ENCODE measurements around the gene FOXI2.

FOXI2 gene

DNA sequence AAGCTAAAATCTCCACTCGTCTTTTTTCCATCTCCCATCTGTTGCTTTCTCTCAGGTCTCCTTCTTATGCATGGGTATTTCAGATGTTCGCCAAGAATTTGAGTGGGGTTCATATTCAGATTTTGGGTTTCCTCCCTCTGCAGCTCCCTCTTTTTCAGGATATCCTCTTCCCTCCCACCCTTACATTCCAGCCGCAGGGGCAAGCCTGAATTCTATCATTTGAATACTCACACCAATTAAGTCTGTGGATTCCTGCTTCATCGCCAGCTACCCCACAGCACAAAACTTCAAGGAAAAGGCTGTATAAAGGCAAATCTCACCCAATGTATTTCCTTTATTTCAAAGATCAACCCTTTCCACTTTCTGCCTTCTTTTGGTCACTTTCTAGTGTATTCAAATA, 41.6 kb upstream of the FOXI2 start:
- Histone ChIP-seq H4K91ac (ENCODE audit: low read length) (no peak overlapping the region), H2AK5ac (ENCODE audit: low read length, severe bottlenecking) (no peak overlapping the region), H3K9ac (ENCODE audit: low read length) (no peak overlapping the region), H2BK12ac (ENCODE audit: low read length in 2 of 2) (no peak overlapping the region), H3K23ac (ENCODE audit: low read length in 2 of 2) (no peak overlapping the region), H2BK5ac (ENCODE audit: low read depth, low read length, poor library complexity, severe bottlenecking) (no peak overlapping the region), H3K14ac (ENCODE audit: low read length in 2 of 2) (no peak overlapping the region), H3K4me1 (ENCODE audit: control insufficient read depth, insufficient read depth, low read depth, low read length) (no peaks in the 10 kb centered on the region), H3K4me2 (ENCODE audit: low read length, poor library complexity, severe bottlenecking) (no peak overlapping the region), H2AFZ (ENCODE audit: low read depth, low read length) (no peak overlapping the region), H3K4ac (ENCODE audit: low read depth in 1 of 2, low read length in 2 of 2) (no peak overlapping the region), H3K9me3 (ENCODE audit: control insufficient read depth, low read length) (no peaks in the 10 kb centered on the region), H2BK120ac (ENCODE audit: low read depth, low read length) (no peak overlapping the region), H3K27ac (ENCODE audit: low read length, poor library complexity, severe bottlenecking) (no peak overlapping the region), H3K79me1 (replicated peaks; ENCODE audit: low read length, poor library complexity, severe bottlenecking) (no peaks in the 10 kb centered on the region), H3K4me3 (ENCODE audit: insufficient read depth in 1 of 2, low read depth in 1 of 2, low read length in 2 of 2) (no peak overlapping the region), H3K36me3 (ENCODE audit: control insufficient read depth in 1 of 2, insufficient read depth in 2 of 2, low read depth in 1 of 2, low read length in 2 of 2) (no peaks in the 10 kb centered on the region), H3K18ac (ENCODE audit: low read depth in 1 of 2, low read length in 2 of 2) (no peak overlapping the region), H2BK15ac (ENCODE audit: low read depth, poor library complexity, severe bottlenecking) (no peak overlapping the region), H3K27me3 (ENCODE audit: control insufficient read depth in 1 of 2, insufficient read depth in 1 of 2, low read length in 2 of 2) (no peaks in the 10 kb centered on the region), H4K8ac (ENCODE audit: low read length) (no peak overlapping the region)
- DNase-seq: no peak
- 46% methylated on average over 4 of the region's 4 CpGs for WGBS

DNA sequence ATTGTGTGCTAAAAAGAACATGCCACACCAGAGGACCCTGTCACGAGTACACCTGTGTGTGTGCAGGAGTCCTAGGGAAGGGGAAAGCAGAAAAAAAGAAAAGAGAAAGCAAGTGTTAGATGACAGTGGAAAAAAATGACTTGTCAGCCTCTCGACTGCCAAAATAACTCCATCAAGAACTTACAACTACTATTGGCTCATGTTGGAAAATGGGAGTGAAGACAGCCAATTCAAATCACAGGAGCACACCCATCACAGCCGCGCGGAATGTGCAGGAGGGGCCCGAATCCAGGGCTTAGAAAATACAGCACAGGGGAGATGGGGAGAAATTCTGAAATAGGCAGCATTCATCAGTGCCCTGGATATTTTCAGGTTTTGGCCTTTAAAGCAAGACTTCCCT, 38.1 kb upstream of the FOXI2 start:
- Histone ChIP-seq H2BK5ac (ENCODE audit: low read depth, low read length, poor library complexity, severe bottlenecking) (no peak overlapping the region), H3K4me2 (ENCODE audit: low read length, poor library complexity, severe bottlenecking) (no peak overlapping the region), H3K4me1 (ENCODE audit: control insufficient read depth, insufficient read depth, low read depth, low read length) (no peaks in the 10 kb centered on the region), H2AFZ (ENCODE audit: low read depth, low read length) (no peak overlapping the region), H3K36me3 (ENCODE audit: control insufficient read depth in 1 of 2, insufficient read depth in 2 of 2, low read depth in 1 of 2, low read length in 2 of 2) (no peaks in the 10 kb centered on the region), H3K27ac (ENCODE audit: low read length, poor library complexity, severe bottlenecking) (no peak overlapping the region), H3K14ac (ENCODE audit: low read length in 2 of 2) (no peak overlapping the region), H4K91ac (ENCODE audit: low read length) (no peak overlapping the region), H3K4ac (ENCODE audit: low read depth in 1 of 2, low read length in 2 of 2) (no peak overlapping the region), H3K18ac (ENCODE audit: low read depth in 1 of 2, low read length in 2 of 2) (no peak overlapping the region), H3K4me3 (ENCODE audit: insufficient read depth in 1 of 2, low read depth in 1 of 2, low read length in 2 of 2) (no peak overlapping the region), H4K8ac (ENCODE audit: low read length) (no peak overlapping the region), H3K79me1 (replicated peaks; ENCODE audit: low read length, poor library complexity, severe bottlenecking) (no peaks in the 10 kb centered on the region), H3K27me3 (ENCODE audit: control insufficient read depth in 1 of 2, insufficient read depth in 1 of 2, low read length in 2 of 2) (no peaks in the 10 kb centered on the region), H3K9me3 (ENCODE audit: control insufficient read depth, low read length) (no peaks in the 10 kb centered on the region), H3K9ac (ENCODE audit: low read length) (no peak overlapping the region), H2AK5ac (ENCODE audit: low read length, severe bottlenecking) (no peak overlapping the region), H3K23ac (ENCODE audit: low read length in 2 of 2) (no peak overlapping the region), H2BK120ac (ENCODE audit: low read depth, low read length) (no peak overlapping the region), H2BK12ac (ENCODE audit: low read length in 2 of 2) (no peak overlapping the region), H2BK15ac (ENCODE audit: low read depth, poor library complexity, severe bottlenecking) (no peak overlapping the region)
- DNase-seq: no peak
- 76% methylated on average over 5 of the region's 6 CpGs for WGBS

DNA sequence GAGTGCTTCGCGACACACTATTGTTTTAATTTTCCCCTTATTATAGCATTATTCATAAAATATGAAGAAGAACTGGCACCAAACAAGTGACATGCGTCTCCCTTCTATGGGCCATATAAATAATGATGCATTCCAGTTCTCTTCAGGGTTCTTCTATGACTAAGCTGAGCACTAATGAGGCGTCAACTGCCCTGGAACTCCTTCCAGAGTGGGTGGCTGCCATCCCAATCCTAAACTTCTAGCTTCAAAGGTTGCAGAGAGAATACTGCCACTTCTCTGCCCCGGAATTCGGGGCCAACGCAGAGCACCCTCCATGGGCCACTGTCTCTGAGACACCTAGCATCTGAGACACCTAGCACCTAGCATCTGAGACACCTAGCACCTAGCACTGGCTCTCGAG, 37.7 kb upstream of the FOXI2 start:
- Histone ChIP-seq H4K8ac (ENCODE audit: low read length) (no peak overlapping the region), H2BK15ac (ENCODE audit: low read depth, poor library complexity, severe bottlenecking) (no peak overlapping the region), H3K79me1 (replicated peaks; ENCODE audit: low read length, poor library complexity, severe bottlenecking) (no peaks in the 10 kb centered on the region), H3K4ac (ENCODE audit: low read depth in 1 of 2, low read length in 2 of 2) (no peak overlapping the region), H3K9ac (ENCODE audit: low read length) (no peak overlapping the region), H2BK5ac (ENCODE audit: low read depth, low read length, poor library complexity, severe bottlenecking) (no peak overlapping the region), H4K91ac (ENCODE audit: low read length) (no peak overlapping the region), H3K27ac (ENCODE audit: low read length, poor library complexity, severe bottlenecking) (no peak overlapping the region), H2BK120ac (ENCODE audit: low read depth, low read length) (no peak overlapping the region), H3K27me3 (ENCODE audit: control insufficient read depth in 1 of 2, insufficient read depth in 1 of 2, low read length in 2 of 2) (no peaks in the 10 kb centered on the region), H3K14ac (ENCODE audit: low read length in 2 of 2) (no peak overlapping the region), H3K4me2 (ENCODE audit: low read length, poor library complexity, severe bottlenecking) (no peak overlapping the region), H2AK5ac (ENCODE audit: low read length, severe bottlenecking) (no peak overlapping the region), H3K9me3 (ENCODE audit: control insufficient read depth, low read length) (peaks cover 4% of the 10 kb centered on the region), H3K4me1 (ENCODE audit: control insufficient read depth, insufficient read depth, low read depth, low read length) (no peaks in the 10 kb centered on the region), H3K18ac (ENCODE audit: low read depth in 1 of 2, low read length in 2 of 2) (no peak overlapping the region), H3K36me3 (ENCODE audit: control insufficient read depth in 1 of 2, insufficient read depth in 2 of 2, low read depth in 1 of 2, low read length in 2 of 2) (no peaks in the 10 kb centered on the region), H2BK12ac (ENCODE audit: low read length in 2 of 2) (no peak overlapping the region), H2AFZ (ENCODE audit: low read depth, low read length) (no peak overlapping the region), H3K23ac (ENCODE audit: low read length in 2 of 2) (no peak overlapping the region), H3K4me3 (ENCODE audit: insufficient read depth in 1 of 2, low read depth in 1 of 2, low read length in 2 of 2) (no peak overlapping the region)
- DNase-seq: no peak
- WGBS: 60% methylated on average over 8 of the region's 8 CpGs

GRCh38 chr10:127702271-127702670, 34.7 kb upstream of the FOXI2 start:
- 85% methylated on average over 2 of the region's 4 CpGs for WGBS

More at GRCh38 chr10:127702271-127702670, 34.7 kb upstream of the FOXI2 start:
- peaks cover 4% of the 10 kb centered on the region for H3K9me3 ChIP-seq (ENCODE audit: control insufficient read depth, low read length)
- DNase-seq: no peak
- H3K4me3 ChIP-seq (ENCODE audit: insufficient read depth in 1 of 2, low read depth in 1 of 2, low read length in 2 of 2): no peak overlapping the region
- no peak overlapping the region for H3K18ac ChIP-seq (ENCODE audit: low read depth in 1 of 2, low read length in 2 of 2)
- H3K4me1 ChIP-seq (ENCODE audit: control insufficient read depth, insufficient read depth, low read depth, low read length): no peaks in the 10 kb centered on the region
- no peaks in the 10 kb centered on the region for H3K79me1 ChIP-seq (replicated peaks; ENCODE audit: low read length, poor library complexity, severe bottlenecking)
- H2BK5ac ChIP-seq (ENCODE audit: low read depth, low read length, poor library complexity, severe bottlenecking): no peak overlapping the region
- H2AFZ ChIP-seq (ENCODE audit: low read depth, low read length): no peak overlapping the region
- H3K4me2 ChIP-seq (ENCODE audit: low read length, poor library complexity, severe bottlenecking): no peak overlapping the region
- no peaks in the 10 kb centered on the region for H3K36me3 ChIP-seq (ENCODE audit: control insufficient read depth in 1 of 2, insufficient read depth in 2 of 2, low read depth in 1 of 2, low read length in 2 of 2)
- H2BK15ac ChIP-seq (ENCODE audit: low read depth, poor library complexity, severe bottlenecking): no peak overlapping the region
- no peak overlapping the region for H3K9ac ChIP-seq (ENCODE audit: low read length)
- H2AK5ac ChIP-seq (ENCODE audit: low read length, severe bottlenecking): no peak overlapping the region
- no peaks in the 10 kb centered on the region for H3K27me3 ChIP-seq (ENCODE audit: control insufficient read depth in 1 of 2, insufficient read depth in 1 of 2, low read length in 2 of 2)
- H3K4ac ChIP-seq (ENCODE audit: low read depth in 1 of 2, low read length in 2 of 2): no peak overlapping the region
- no peak overlapping the region for H3K23ac ChIP-seq (ENCODE audit: low read length in 2 of 2)
- no peak overlapping the region for H3K27ac ChIP-seq (ENCODE audit: low read length, poor library complexity, severe bottlenecking)
- no peak overlapping the region for H4K8ac ChIP-seq (ENCODE audit: low read length)
- no peak overlapping the region for H3K14ac ChIP-seq (ENCODE audit: low read length in 2 of 2)
- no peak overlapping the region for H2BK120ac ChIP-seq (ENCODE audit: low read depth, low read length)
- H2BK12ac ChIP-seq (ENCODE audit: low read length in 2 of 2): no peak overlapping the region
- no peak overlapping the region for H4K91ac ChIP-seq (ENCODE audit: low read length)

All from mesenchymal stem cell (in vitro differentiated cells and primary cell).